IMR-90 (cell line): ENCODE measurements around the gene BACE1. TPM values are rescaled to one million over a fixed set of nuclear protein-coding genes. Genes with fewer than 3 reads are reported as not detected.

ENCODE experiments used
- ATAC-seq: fragments of 200-7000 bp; cut with Tn5 transposase; 2 replicates; pipeline ENCODE4 v1.9.1; 2020; ENCODE audit warnings: low read depth, mild to moderate bottlenecking, moderate library complexity
- BruUV-seq: library from RNA; stranded (reverse); fragments of 400-500 nt; replicated peaks from 2 replicates; lab custom pipeline; 2021; lab: Mats Ljungman, UMichigan
- CTCF ChIA-PET: fragments of 300-600 bp; formaldehyde crosslinking; extraction: SDS; loops from one replicate; lab custom pipeline; 2021; ENCODE audit warnings: antibody characterized with exemption; lab: Yijun Ruan, JAX
- POLR2A ChIA-PET: fragments of 300-600 bp; sonication (Branson Sonifier 250); formaldehyde crosslinking; loops from one replicate; lab custom pipeline; 2022; ENCODE audit warnings: antibody characterized with exemption; ENCODE audit not compliant: unreplicated experiment; lab: Charles Lee
- DNase-seq: peaks from one replicate; pipeline ENCODE4 v3.0.0; 2013
- H2AFZ ChIP-seq: replicated peaks from 2 replicates; pipeline ENCODE3; 2013; ENCODE audit warnings: low read length, mild to moderate bottlenecking; ENCODE audit not compliant: poor library complexity
- H2AK5ac ChIP-seq: 2 replicates; pipeline ENCODE4 v1.6.1; 2013; ENCODE audit warnings: low read depth, low read length, inconsistent platforms
- H2AK9ac ChIP-seq: replicated peaks from 2 replicates; pipeline ENCODE3; 2013; ENCODE audit warnings: mild to moderate bottlenecking, low read depth, low read length, moderate library complexity; ENCODE audit not compliant: poor library complexity
- H2BK120ac ChIP-seq: 2 replicates; pipeline ENCODE4 v1.6.1; 2013; ENCODE audit warnings: low read depth, low read length, inconsistent platforms
- H2BK15ac ChIP-seq: 3 replicates; pipeline ENCODE4 v1.6.1; 2013; ENCODE audit warnings: low read depth, low read length, inconsistent platforms
- H2BK20ac ChIP-seq: 2 replicates; pipeline ENCODE4 v1.6.1; 2013; ENCODE audit warnings: low read depth, mild to moderate bottlenecking, inconsistent platforms, low read length, moderate library complexity
- H2BK5ac ChIP-seq: 2 replicates; pipeline ENCODE4 v1.6.1; 2013; ENCODE audit warnings: mild to moderate bottlenecking, low read depth, low read length, inconsistent platforms; ENCODE audit not compliant: poor library complexity, severe bottlenecking
- H3K14ac ChIP-seq: replicated peaks from 2 replicates; pipeline ENCODE4 v1.6.1; 2013; ENCODE audit warnings: low read depth, low read length, inconsistent platforms
- H3K18ac ChIP-seq: 2 replicates; pipeline ENCODE4 v1.6.1; 2013; ENCODE audit warnings: low read depth, low read length, control low read depth
- H3K23ac ChIP-seq: 2 replicates; pipeline ENCODE4 v1.6.1; 2013; ENCODE audit warnings: low read depth, low read length, inconsistent platforms
- H3K27ac ChIP-seq: 2 replicates; pipeline ENCODE4 v1.5.1; 2013; ENCODE audit warnings: mild to moderate bottlenecking, control low read depth, low read length; ENCODE audit not compliant: insufficient read depth
- H3K27me3 ChIP-seq: 2 replicates; pipeline ENCODE4 v1.6.1; 2013; ENCODE audit warnings: low read length; ENCODE audit not compliant: control insufficient read depth, insufficient read depth
- H3K36me3 ChIP-seq: 2 replicates; pipeline ENCODE4 v1.6.1; 2013; ENCODE audit warnings: low read length, mixed read lengths; ENCODE audit not compliant: control insufficient read depth, insufficient read depth
- H3K4ac ChIP-seq: 2 replicates; pipeline ENCODE4 v1.6.1; 2013; ENCODE audit warnings: low read depth, low read length, inconsistent platforms
- H3K4me1 ChIP-seq: 2 replicates; pipeline ENCODE4 v1.6.1; 2013; ENCODE audit warnings: low read length, mixed read lengths; ENCODE audit not compliant: control insufficient read depth, insufficient read depth
- H3K4me2 ChIP-seq: 2 replicates; pipeline ENCODE4 v1.6.1; 2013; ENCODE audit warnings: low read depth, mild to moderate bottlenecking, control low read depth, low read length, moderate library complexity
- H3K4me3 ChIP-seq: 2 replicates; pipeline ENCODE4 v1.5.1; 2013; ENCODE audit warnings: low read depth, mild to moderate bottlenecking, control low read depth, low read length, moderate library complexity; ENCODE audit not compliant: insufficient read depth
- H3K56ac ChIP-seq: 2 replicates; pipeline ENCODE4 v1.6.1; 2013; ENCODE audit warnings: low read length, inconsistent platforms; ENCODE audit not compliant: insufficient read depth; ENCODE audit errors: extremely low read depth
- H3K79me1 ChIP-seq, 2 experiments: 2 replicates each; pipeline ENCODE4 v1.6.1; 2013; ENCODE audit warnings: low read length in 2 of 2, inconsistent platforms in 1 of 2, low read depth in 1 of 2
- H3K9ac ChIP-seq: 2 replicates; pipeline ENCODE4 v1.6.1; 2013; ENCODE audit warnings: low read depth, low read length, control low read depth
- H3K9me1 ChIP-seq: 2 replicates; pipeline ENCODE4 v1.6.1; 2013; ENCODE audit warnings: low read length, inconsistent platforms; ENCODE audit not compliant: insufficient read depth
- H3K9me3 ChIP-seq: 2 replicates; pipeline ENCODE4 v1.6.1; 2013; ENCODE audit warnings: low read length; ENCODE audit not compliant: control insufficient read depth, insufficient read depth
- H4K20me1 ChIP-seq: 2 replicates; pipeline ENCODE4 v1.6.1; 2013; ENCODE audit warnings: low read length, inconsistent platforms; ENCODE audit not compliant: insufficient read depth
- H4K5ac ChIP-seq: 2 replicates; pipeline ENCODE4 v1.6.1; 2013; ENCODE audit warnings: mild to moderate bottlenecking, low read depth, low read length, control low read depth
- H4K8ac ChIP-seq, 2 experiments: 2 replicates each; pipeline ENCODE4 v1.6.1; 2013; ENCODE audit warnings: low read depth in 2 of 2, low read length in 2 of 2, control low read depth in 1 of 2, inconsistent platforms in 1 of 2
- H4K91ac ChIP-seq: 2 replicates; pipeline ENCODE4 v1.6.1; 2013; ENCODE audit warnings: low read depth, low read length, inconsistent platforms; ENCODE audit not compliant: insufficient read depth
- BHLHE40 ChIP-seq: fragments of 150-350 bp; IDR thresholded peaks from 2 replicates; pipeline ENCODE4 v1.6.1; 2016; ENCODE audit warnings: mild to moderate bottlenecking, low read depth, low read length
- CHD1 ChIP-seq: IDR thresholded peaks from 2 replicates; pipeline ENCODE4 v1.6.1; 2012; ENCODE audit warnings: low read depth, low read length, improper control_type of control experiment
- ELK1 ChIP-seq: fragments of 150-350 bp; IDR thresholded peaks from 2 replicates; pipeline ENCODE4 v1.6.1; 2016; ENCODE audit warnings: low read depth, mild to moderate bottlenecking, low read length, moderate library complexity, borderline replicate concordance
- MXI1 ChIP-seq: IDR thresholded peaks from 2 replicates; pipeline ENCODE4 v1.6.1; 2012; ENCODE audit warnings: low read depth, mild to moderate bottlenecking, low read length, moderate library complexity, borderline replicate concordance
- NFE2L2 ChIP-seq: fragments of 150-350 bp; IDR thresholded peaks from 2 replicates; pipeline ENCODE4 v1.6.1; 2016; ENCODE audit warnings: low read depth, mild to moderate bottlenecking, low read length
- POLR2A ChIP-seq: IDR thresholded peaks from 2 replicates; pipeline ENCODE4 v1.6.1; 2012; ENCODE audit warnings: mild to moderate bottlenecking, low read depth, low read length
- RAD21 ChIP-seq: IDR thresholded peaks from 2 replicates; pipeline ENCODE4 v1.6.1; 2012; ENCODE audit warnings: low read length, improper control_type of control experiment
- RFX5 ChIP-seq: IDR thresholded peaks from 2 replicates; pipeline ENCODE4 v1.8.0; 2012; ENCODE audit warnings: low read depth, mild to moderate bottlenecking, low read length, moderate library complexity
- SMC3 ChIP-seq: fragments of 150-350 bp; IDR thresholded peaks from 2 replicates; pipeline ENCODE4 v1.6.1; 2016; ENCODE audit warnings: low read depth, mild to moderate bottlenecking, antibody characterized with exemption, low read length, moderate library complexity
- USF2 ChIP-seq: fragments of 150-350 bp; IDR thresholded peaks from 2 replicates; pipeline ENCODE4 v1.6.1; 2017; ENCODE audit warnings: mild to moderate bottlenecking, antibody characterized with exemption, low read length, low read depth
- WGBS, 2 experiments: methylation state at CpG; one replicate each; pipeline versions ENCODE4 v1.1.5 to v1.1.7; 2013; ENCODE audit warnings: missing lambda C conversion rate in 2 of 2; ENCODE audit not compliant: insufficient read length in 1 of 2; ENCODE audit errors: extremely low coverage in 2 of 2; 5-methylcytosine and 5-hydroxymethylcytosine counted together
- dilution Hi-C: fragments of 300-500 bp; cut with HindIII; formaldehyde crosslinking; loops from one replicate; pipeline ENCODE4 v1.14.3; 2018; ENCODE audit warnings: low sequenced_read_pairs; ENCODE audit not compliant: unreplicated experiment
- in situ Hi-C: fragments of 300-500 bp; cut with MboI; formaldehyde crosslinking; loops from 3 replicates; pipeline ENCODE4 v1.14.3; 2019; ENCODE audit warnings: low sequenced_read_pairs, inconsistent platforms, mixed read lengths
- intact Hi-C: fragments of 100-400 bp; cut with micrococcal nuclease; formaldehyde crosslinking; loops from 2 replicates; pipeline ENCODE4 v1.10.0; 2022
- polyA plus RNA-seq, 3 experiments: library from polyadenylated mRNA; depleted of rRNA; stranded (reverse); fragments of >200 nt; gene quantifications; 2 replicates each; pipeline ENCODE4 v1.2.3, GENCODE V29; 2012; ENCODE audit warnings: low replicate concordance in 1 of 3
- total RNA-seq: library from RNA; depleted of rRNA; stranded (reverse); fragments of >200 nt; gene quantifications from 2 replicates; pipeline ENCODE4 v1.2.3, GENCODE V29; 2012

Gene BACE1
- total and polyA plus RNA-seq, 2 of the 4 experiments (the other 2 are of a cell fraction), result 27.6 to 50.6 TPM

DNA sequence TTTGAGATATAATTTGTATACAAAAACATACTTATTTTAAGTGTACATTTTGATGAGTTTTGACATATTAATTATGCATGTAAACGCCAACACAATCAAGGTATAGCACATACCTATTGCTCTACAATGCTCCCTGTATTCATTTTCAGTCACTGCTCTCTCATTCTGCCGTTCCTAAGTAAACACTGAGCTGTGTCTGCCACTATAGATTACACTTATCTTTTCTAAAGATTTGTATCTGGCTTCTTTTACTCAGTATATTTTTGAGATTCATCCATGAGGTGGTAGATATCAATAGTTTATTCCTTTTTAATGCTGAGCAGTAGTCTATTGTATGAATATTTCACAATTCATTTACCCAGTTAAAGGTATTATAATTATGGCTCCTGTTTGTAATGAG, 50.3 kb downstream of the BACE1 start:
- H2AFZ ChIP-seq, result no peak overlapping the region
- BruUV-seq, result no TSS peak
- no peak overlapping the region for H2BK120ac ChIP-seq
- no peak overlapping the region for H3K27ac ChIP-seq
- in situ Hi-C loops (no loop called here), dilution Hi-C loops (no loop called here), intact Hi-C loops (no loop called here)
- ChIA-PET POLR2A (no interaction called here), CTCF (no interaction called here)
- H4K20me1 ChIP-seq, result no peaks in the 10 kb centered on the region
- peaks cover 0 to 4% of the 10 kb centered on the region in 2 experiments; a peak in 2 of 4 replicates for H3K79me1 ChIP-seq
- no peak for DNase-seq
- H3K27me3 ChIP-seq, result no peaks in the 10 kb centered on the region
- H4K91ac ChIP-seq, result no peak overlapping the region
- H3K9me3 ChIP-seq, result no peaks in the 10 kb centered on the region
- ATAC-seq, result no peak
- H2AK5ac ChIP-seq, result no peak overlapping the region
- no peak overlapping the region for H2BK5ac ChIP-seq
- no peak overlapping the region for H3K9ac ChIP-seq
- H4K8ac ChIP-seq, result no peak overlapping the region
- no peak overlapping the region for H4K5ac ChIP-seq
- whole genome bisulfite sequencing, 2 experiments, result 80% methylated on average over 1 of the region's 2 CpGs; no CpG with 5 or more reads in 1 of the 2 experiments
- H3K9me1 ChIP-seq, result 0 out of 2 replicates have a peak, but pooled peaks cover 3% of the 10 kb centered on the region
- no peak overlapping the region for H2BK15ac ChIP-seq
- no peak overlapping the region for H3K14ac ChIP-seq
- no peak overlapping the region for H3K4me2 ChIP-seq
- H2AK9ac ChIP-seq, result no peak overlapping the region
- peaks cover 10% of the 10 kb centered on the region for H3K36me3 ChIP-seq
- H3K4me3 ChIP-seq, result no peak overlapping the region
- TF ChIP-seq USF2 (no peak), CHD1 (no peak), RAD21 (no peak), POLR2A (no peak), RFX5 (no peak), MXI1 (no peak), SMC3 (no peak), ELK1 (no peak), BHLHE40 (no peak), NFE2L2 (no peak)
- H2BK20ac ChIP-seq, result no peak overlapping the region
- no peak overlapping the region for H3K18ac ChIP-seq
- no peaks in the 10 kb centered on the region for H3K4me1 ChIP-seq
- H3K23ac ChIP-seq, result no peak overlapping the region
- no peak overlapping the region for H3K4ac ChIP-seq
- no peak overlapping the region for H3K56ac ChIP-seq
